Skeletal muscle satellite cell (primary cell): Measurements from ENCODE around the gene RAB1A. TPM values are rescaled to one million over a fixed set of nuclear protein-coding genes. Genes with fewer than 3 reads are reported as not detected.

Experiments
- H3K27me3 ChIP-seq: 2 replicates; pipeline ENCODE4 v1.7.0; 2013; ENCODE audit warnings: low read length; ENCODE audit not compliant: control insufficient read depth, insufficient read depth
- H3K36me3 ChIP-seq: 2 replicates; pipeline ENCODE4 v1.7.0; 2013; ENCODE audit warnings: mild to moderate bottlenecking, control low read depth, low read length; ENCODE audit not compliant: insufficient read depth
- H3K4me1 ChIP-seq: 2 replicates; pipeline ENCODE4 v1.7.0; 2013; ENCODE audit warnings: low read length; ENCODE audit not compliant: control insufficient read depth, insufficient read depth
- H3K4me2 ChIP-seq: 2 replicates; pipeline ENCODE4 v1.7.0; 2013; ENCODE audit warnings: mild to moderate bottlenecking, low read length
- H3K4me3 ChIP-seq: 2 replicates; pipeline ENCODE4 v1.7.0; 2013; ENCODE audit warnings: low read length
- H3K9ac ChIP-seq: 2 replicates; pipeline ENCODE4 v1.7.0; 2013; ENCODE audit warnings: mild to moderate bottlenecking, low read depth, low read length, moderate library complexity
- H3K9me3 ChIP-seq: replicated peaks from 2 replicates; pipeline ENCODE4 v1.7.0; 2013; ENCODE audit warnings: mild to moderate bottlenecking, control low read depth, low read length
- small RNA-seq: library from RNA; depleted of rRNA; stranded (forward); fragments of <200 nt; gene quantifications from one replicate; pipeline ENCODE3, GENCODE V24; 2012

RAB1A gene

GRCh38 chr2:65040400-65041261 lies 89.3 kb downstream of the RAB1A start:
- Histone ChIP-seq H3K4me1 (peaks cover 2% of the 10 kb centered on the region), H3K4me3 (peak overlapping the region; percentile 31), H3K9me3 (peaks cover 4% of the 10 kb centered on the region), H3K36me3 (no peaks in the 10 kb centered on the region), H3K9ac (no peak overlapping the region), H3K4me2 (peak overlapping the region; percentile 71), H3K27me3 (no peaks in the 10 kb centered on the region)

DNA sequence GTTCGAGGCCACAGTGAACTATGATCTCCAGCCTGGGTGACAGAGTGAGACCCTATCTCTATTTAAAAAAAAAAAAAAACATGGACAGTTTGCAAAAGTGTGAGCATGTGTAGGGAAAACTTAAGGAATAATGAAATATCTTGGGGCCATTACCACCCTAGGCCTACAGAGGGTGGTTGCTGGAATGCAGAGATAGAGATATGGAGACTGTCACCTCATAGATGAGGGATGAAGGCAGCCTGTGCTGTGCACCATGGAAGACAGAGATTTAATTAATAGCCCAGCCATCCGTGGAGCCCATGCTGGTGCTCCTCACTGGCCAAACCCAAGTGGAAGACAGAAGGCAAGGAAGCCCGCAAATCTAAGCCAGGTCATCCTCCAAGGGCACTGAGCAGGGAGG lies 90.3 kb downstream of the RAB1A start:
- Histone ChIP-seq H3K4me3 (no peak overlapping the region), H3K36me3 (no peaks in the 10 kb centered on the region), H3K4me1 (no peaks in the 10 kb centered on the region), H3K4me2 (no peak overlapping the region), H3K27me3 (no peaks in the 10 kb centered on the region), H3K9me3 (no peaks in the 10 kb centered on the region), H3K9ac (no peak overlapping the region)

GRCh38 chr2:65037178-65037577 lies 92.7 kb downstream of the RAB1A start:
- Histone ChIP-seq H3K9ac (no peak overlapping the region), H3K9me3 (no peaks in the 10 kb centered on the region), H3K4me1 (no peaks in the 10 kb centered on the region), H3K27me3 (no peaks in the 10 kb centered on the region), H3K36me3 (no peaks in the 10 kb centered on the region), H3K4me3 (no peak overlapping the region), H3K4me2 (no peak overlapping the region)

Small RNA genes within 50 kb of the gene (small RNA-seq; reads per million reads assigned to genes)
- not detected for gene RF00090
